Measurements from ENCODE around the gene CREBBP.

- TF ChIP-seq, protein P1, sequence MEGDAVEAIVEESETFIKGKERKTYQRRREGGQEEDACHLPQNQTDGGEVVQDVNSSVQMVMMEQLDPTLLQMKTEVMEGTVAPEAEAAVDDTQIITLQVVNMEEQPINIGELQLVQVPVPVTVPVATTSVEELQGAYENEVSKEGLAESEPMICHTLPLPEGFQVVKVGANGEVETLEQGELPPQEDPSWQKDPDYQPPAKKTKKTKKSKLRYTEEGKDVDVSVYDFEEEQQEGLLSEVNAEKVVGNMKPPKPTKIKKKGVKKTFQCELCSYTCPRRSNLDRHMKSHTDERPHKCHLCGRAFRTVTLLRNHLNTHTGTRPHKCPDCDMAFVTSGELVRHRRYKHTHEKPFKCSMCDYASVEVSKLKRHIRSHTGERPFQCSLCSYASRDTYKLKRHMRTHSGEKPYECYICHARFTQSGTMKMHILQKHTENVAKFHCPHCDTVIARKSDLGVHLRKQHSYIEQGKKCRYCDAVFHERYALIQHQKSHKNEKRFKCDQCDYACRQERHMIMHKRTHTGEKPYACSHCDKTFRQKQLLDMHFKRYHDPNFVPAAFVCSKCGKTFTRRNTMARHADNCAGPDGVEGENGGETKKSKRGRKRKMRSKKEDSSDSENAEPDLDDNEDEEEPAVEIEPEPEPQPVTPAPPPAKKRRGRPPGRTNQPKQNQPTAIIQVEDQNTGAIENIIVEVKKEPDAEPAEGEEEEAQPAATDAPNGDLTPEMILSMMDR (IDR thresholded peaks at IDR 0.05) = no peak
- no peak for TF ChIP-seq POLR2A (IDR thresholded peaks at IDR 0.05)
Measured at GRCh38 chr16:3821184-3821583, 59.3 kb downstream of the CREBBP start.
